Osteoblast (primary cell): ENCODE results near the gene VIPR1. TPM values are rescaled to one million over a fixed set of nuclear protein-coding genes. Genes with fewer than 3 reads are reported as not detected.
"Not testable (repeated sequence)": the region's sequence is repeated elsewhere in the genome, so short reads cannot be mapped to it uniquely, and the experiment has no call there.

ENCODE experiments used
- DNase-seq: peaks from one replicate; pipeline ENCODE4 v3.0.0; 2011; ENCODE audit warnings: low spot score, mixed read lengths; ENCODE audit not compliant: insufficient read length; ENCODE audit errors: missing footprints
- H2AFZ ChIP-seq: 2 replicates; pipeline ENCODE4 v1.6.0; 2011; ENCODE audit warnings: mild to moderate bottlenecking, low read length
- H3K27ac ChIP-seq: 2 replicates; pipeline ENCODE4 v1.5.1; 2011; ENCODE audit warnings: mild to moderate bottlenecking, low read depth, low read length, moderate library complexity
- H3K27me3 ChIP-seq: 2 replicates; pipeline ENCODE4 v1.6.0; 2012; ENCODE audit warnings: mild to moderate bottlenecking, control low read depth, inconsistent platforms, low read length, moderate library complexity; ENCODE audit not compliant: insufficient read depth
- H3K36me3 ChIP-seq: 2 replicates; pipeline ENCODE4 v1.5.1; 2011; ENCODE audit warnings: mild to moderate bottlenecking, low read length, control low read depth, moderate library complexity; ENCODE audit not compliant: insufficient read depth
- H3K4me1 ChIP-seq: 2 replicates; pipeline ENCODE4 v1.5.1; 2011; ENCODE audit warnings: mild to moderate bottlenecking, low read length, control low read depth, moderate library complexity; ENCODE audit not compliant: insufficient read depth
- H3K4me2 ChIP-seq: 2 replicates; pipeline ENCODE4 v1.6.0; 2011; ENCODE audit warnings: mild to moderate bottlenecking, low read length; ENCODE audit not compliant: insufficient read depth
- H3K4me3 ChIP-seq: fragments of 200-600 bp; sonication (generic); 3 replicates; pipeline ENCODE4 v1.5.1; 2012; ENCODE audit warnings: mild to moderate bottlenecking, low read length, inconsistent platforms; ENCODE audit not compliant: insufficient read depth
- H3K79me2 ChIP-seq: 2 replicates; pipeline ENCODE4 v1.6.0; 2012; ENCODE audit warnings: mild to moderate bottlenecking, low read length, control low read depth, inconsistent platforms; ENCODE audit not compliant: insufficient read depth
- H3K9me3 ChIP-seq: 2 replicates; pipeline ENCODE4 v1.5.1; 2011; ENCODE audit warnings: low read depth, low read length, control low read depth
- H4K20me1 ChIP-seq: 2 replicates; pipeline ENCODE4 v1.6.0; 2012; ENCODE audit warnings: mild to moderate bottlenecking, low read length, control low read depth; ENCODE audit not compliant: insufficient read depth
- total RNA-seq: library from RNA; depleted of rRNA; stranded (reverse); fragments of >200 nt; gene quantifications from 2 replicates; pipeline ENCODE4 v1.2.3, GENCODE V29; 2012
- TF ChIP-seq, protein P1 (sequence below): IDR thresholded peaks from 2 replicates; pipeline ENCODE4 v1.5.1; 2011; ENCODE audit warnings: mild to moderate bottlenecking, low read depth, low read length, moderate library complexity; ENCODE audit errors: extremely low read depth

Gene VIPR1
- total RNA-seq, 1 donor, result not detected

DNA sequence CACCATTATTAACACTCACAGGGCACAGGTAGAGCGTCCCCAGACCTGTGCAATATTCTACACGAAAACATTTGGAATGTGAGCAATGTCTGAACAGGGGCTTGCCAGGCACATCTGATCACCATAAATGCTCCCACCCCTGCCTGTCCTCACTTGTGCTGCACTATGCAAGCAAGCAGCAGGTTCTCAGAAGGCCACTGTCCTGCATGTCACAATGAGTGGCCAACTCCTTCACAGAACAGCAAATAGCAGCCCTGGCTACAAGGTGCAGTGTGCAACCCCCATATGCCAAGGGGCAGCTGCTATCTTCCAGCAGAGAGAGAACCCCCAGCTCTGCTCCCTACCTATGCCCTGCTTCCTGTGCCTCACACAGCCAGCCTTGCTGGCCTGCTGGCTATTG, 46.7 kb downstream of the VIPR1 start:
- Histone ChIP-seq H3K27ac (no peak overlapping the region), H3K79me2 (no peaks in the 10 kb centered on the region), H4K20me1 (peaks cover 3% of the 10 kb centered on the region), H3K27me3 (no peaks in the 10 kb centered on the region), H3K9me3 (no peaks in the 10 kb centered on the region), H3K4me3 (no peak overlapping the region), H3K36me3 (peaks cover 30% of the 10 kb centered on the region), H2AFZ (no peak overlapping the region), H3K4me1 (no peaks in the 10 kb centered on the region), H3K4me2 (no peak overlapping the region)
- TF ChIP-seq, protein P1, sequence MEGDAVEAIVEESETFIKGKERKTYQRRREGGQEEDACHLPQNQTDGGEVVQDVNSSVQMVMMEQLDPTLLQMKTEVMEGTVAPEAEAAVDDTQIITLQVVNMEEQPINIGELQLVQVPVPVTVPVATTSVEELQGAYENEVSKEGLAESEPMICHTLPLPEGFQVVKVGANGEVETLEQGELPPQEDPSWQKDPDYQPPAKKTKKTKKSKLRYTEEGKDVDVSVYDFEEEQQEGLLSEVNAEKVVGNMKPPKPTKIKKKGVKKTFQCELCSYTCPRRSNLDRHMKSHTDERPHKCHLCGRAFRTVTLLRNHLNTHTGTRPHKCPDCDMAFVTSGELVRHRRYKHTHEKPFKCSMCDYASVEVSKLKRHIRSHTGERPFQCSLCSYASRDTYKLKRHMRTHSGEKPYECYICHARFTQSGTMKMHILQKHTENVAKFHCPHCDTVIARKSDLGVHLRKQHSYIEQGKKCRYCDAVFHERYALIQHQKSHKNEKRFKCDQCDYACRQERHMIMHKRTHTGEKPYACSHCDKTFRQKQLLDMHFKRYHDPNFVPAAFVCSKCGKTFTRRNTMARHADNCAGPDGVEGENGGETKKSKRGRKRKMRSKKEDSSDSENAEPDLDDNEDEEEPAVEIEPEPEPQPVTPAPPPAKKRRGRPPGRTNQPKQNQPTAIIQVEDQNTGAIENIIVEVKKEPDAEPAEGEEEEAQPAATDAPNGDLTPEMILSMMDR, result no peak
- DNase-seq, result no peak

DNA sequence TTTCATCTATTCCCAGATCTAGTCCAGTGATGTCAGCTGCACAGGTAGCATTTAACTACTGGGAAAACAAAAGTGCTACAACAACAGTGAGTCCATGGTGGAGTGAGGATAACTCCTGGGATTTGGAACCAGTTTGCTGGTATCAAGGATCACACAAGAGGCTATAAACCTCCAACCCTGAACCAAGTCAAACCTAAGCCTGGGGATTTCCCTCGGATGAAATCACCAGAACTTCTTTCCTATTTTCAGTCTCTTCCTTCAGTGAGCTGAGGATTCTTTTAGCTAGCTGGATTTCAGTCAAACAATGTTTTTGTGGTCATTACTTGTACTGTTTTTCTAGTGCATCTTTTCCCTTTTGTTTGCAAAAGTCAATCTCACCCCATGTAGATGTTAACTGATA, 47.8 kb downstream of the VIPR1 start:
- H3K4me3 ChIP-seq, result no peak overlapping the region
- no peak for DNase-seq
- H4K20me1 ChIP-seq, result no peaks in the 10 kb centered on the region
- no peak overlapping the region for H3K27ac ChIP-seq
- no peak overlapping the region for H3K4me2 ChIP-seq
- H3K4me1 ChIP-seq, result no peaks in the 10 kb centered on the region
- H3K9me3 ChIP-seq, result no peaks in the 10 kb centered on the region
- H3K36me3 ChIP-seq, result peaks cover 30% of the 10 kb centered on the region
- no peaks in the 10 kb centered on the region for H3K79me2 ChIP-seq
- no peak overlapping the region for H2AFZ ChIP-seq
- TF ChIP-seq, protein P1, result no peak
- no peaks in the 10 kb centered on the region for H3K27me3 ChIP-seq

DNA sequence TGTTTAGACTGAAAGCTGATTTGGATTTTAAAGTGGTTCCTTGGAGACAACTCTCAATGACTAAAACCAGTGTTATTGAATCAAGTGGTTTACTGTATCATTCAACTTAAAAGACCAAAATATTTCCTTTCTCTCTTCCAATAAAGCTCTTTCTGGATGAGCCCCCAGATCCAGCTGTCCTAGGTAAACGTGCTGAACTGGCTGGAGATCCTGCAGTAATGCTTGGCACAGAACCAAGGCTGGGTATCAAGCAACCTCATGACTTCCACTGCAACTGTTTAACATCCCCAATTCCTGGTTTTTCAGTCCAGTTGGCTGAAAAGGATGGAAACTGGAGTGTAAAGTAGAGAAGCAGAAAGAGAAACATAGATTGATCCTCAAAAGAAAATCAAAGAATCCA, 50.4 kb downstream of the VIPR1 start:
- no peaks in the 10 kb centered on the region for H4K20me1 ChIP-seq
- no peak for DNase-seq
- TF ChIP-seq, protein P1, result no peak
- no peak overlapping the region for H3K4me2 ChIP-seq
- no peaks in the 10 kb centered on the region for H3K9me3 ChIP-seq
- peaks cover 44% of the 10 kb centered on the region for H3K36me3 ChIP-seq
- no peaks in the 10 kb centered on the region for H3K27me3 ChIP-seq
- H3K79me2 ChIP-seq, result no peaks in the 10 kb centered on the region
- H3K4me3 ChIP-seq, result no peak overlapping the region
- no peaks in the 10 kb centered on the region for H3K4me1 ChIP-seq
- no peak overlapping the region for H2AFZ ChIP-seq
- no peak overlapping the region for H3K27ac ChIP-seq

DNA sequence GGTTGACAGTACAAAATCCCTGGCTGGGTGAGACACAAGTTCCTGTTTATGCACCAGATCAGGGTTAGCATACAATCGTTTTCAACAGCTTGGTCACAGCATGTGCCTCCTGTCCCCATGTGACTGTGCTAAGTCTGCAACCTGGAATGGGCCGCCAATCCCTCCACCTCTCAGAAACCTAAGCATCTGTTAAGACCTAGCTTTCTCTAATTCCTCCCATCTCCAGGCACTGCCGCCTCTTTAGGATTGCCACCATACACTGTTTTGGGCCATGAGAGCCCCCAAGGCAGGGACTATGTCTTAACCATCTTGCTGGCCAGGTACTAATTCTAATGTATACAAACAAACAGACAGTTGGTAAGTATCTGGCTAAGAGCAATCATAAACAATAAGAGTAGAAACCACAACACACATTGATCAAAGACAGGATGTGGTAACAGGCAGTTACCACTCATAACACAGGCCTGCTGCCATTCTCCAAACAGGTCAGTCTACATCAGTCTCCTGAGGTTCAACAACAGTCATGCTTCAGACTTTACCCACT, 53.7 kb downstream of the VIPR1 start:
- Histone ChIP-seq H3K27me3 (no peaks in the 10 kb centered on the region), H3K79me2 (no peaks in the 10 kb centered on the region), H2AFZ (no peak overlapping the region), H3K36me3 (peaks cover 47% of the 10 kb centered on the region), H3K4me3 (no peak overlapping the region), H3K4me1 (no peaks in the 10 kb centered on the region), H3K4me2 (no peak overlapping the region), H4K20me1 (no peaks in the 10 kb centered on the region), H3K9me3 (no peaks in the 10 kb centered on the region), H3K27ac (no peak overlapping the region)
- TF ChIP-seq, protein P1, result no peak
- DNase-seq, result no peak

DNA sequence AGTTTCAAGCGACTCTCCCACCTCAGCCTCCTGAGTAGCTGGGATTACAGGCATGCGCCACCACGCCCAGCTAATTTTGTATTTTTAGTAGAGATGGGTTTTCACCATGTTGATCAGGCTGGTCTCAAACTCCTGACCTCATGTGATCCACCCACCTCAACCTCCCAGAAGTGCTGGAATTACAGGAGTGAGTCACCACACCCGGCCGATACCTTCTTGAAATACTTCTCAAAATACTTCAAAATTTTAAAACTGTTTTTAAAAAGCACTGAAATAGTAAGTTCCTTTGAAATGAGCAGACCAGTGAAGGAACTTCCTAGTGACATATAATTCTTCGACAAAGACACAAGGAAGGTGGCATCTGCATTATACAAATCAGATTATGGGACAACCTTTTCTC, 54.4 kb downstream of the VIPR1 start:
- not testable (repeated sequence) for H3K27ac ChIP-seq, H2AFZ ChIP-seq, DNase-seq, H3K4me3 ChIP-seq, H4K20me1 ChIP-seq, H3K4me1 ChIP-seq, H3K4me2 ChIP-seq, H3K79me2 ChIP-seq, H3K27me3 ChIP-seq, H3K9me3 ChIP-seq
- H3K36me3 ChIP-seq, result peaks cover 44% of the 10 kb centered on the region
